Choroid plexus epithelial cell (primary cell): ENCODE results near the gene CDH22.

Experiments used
- DNase-seq: peaks from one replicate; pipeline ENCODE4 v3.0.0-alpha.2; 2010; ENCODE audit warnings: low read depth
- H3K4me3 ChIP-seq: 2 replicates; pipeline ENCODE4 v1.5.1; 2011; ENCODE audit warnings: low read depth, mild to moderate bottlenecking, control low read depth, low read length, moderate library complexity
- TF ChIP-seq, protein P1 (sequence below): conservative IDR thresholded peaks from 2 replicates; pipeline ENCODE4 v1.5.1; 2011; ENCODE audit warnings: low read depth, mild to moderate bottlenecking, control low read depth, inconsistent platforms, low read length, moderate library complexity

Gene CDH22

DNA sequence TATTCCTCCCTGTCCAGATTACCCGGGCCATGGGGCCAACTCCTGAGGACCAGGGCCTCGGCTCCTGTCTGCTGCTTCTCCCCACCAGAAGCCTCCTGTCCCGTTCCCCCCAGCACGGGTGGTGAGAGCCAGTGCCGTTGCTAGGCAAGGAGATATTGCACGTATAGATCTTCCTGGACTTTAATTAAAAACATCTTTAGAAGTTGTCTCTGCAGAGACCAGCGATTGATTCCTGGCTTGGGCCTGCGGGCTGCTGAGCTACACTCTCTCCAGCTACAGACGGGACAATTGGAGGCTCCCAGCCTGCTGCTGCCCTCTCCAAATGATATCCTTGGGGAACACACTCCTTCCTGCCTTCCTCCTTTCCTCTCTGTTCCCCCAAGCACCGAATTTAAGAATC, 74.6 kb downstream of the CDH22 start:
- TF ChIP-seq, protein P1, sequence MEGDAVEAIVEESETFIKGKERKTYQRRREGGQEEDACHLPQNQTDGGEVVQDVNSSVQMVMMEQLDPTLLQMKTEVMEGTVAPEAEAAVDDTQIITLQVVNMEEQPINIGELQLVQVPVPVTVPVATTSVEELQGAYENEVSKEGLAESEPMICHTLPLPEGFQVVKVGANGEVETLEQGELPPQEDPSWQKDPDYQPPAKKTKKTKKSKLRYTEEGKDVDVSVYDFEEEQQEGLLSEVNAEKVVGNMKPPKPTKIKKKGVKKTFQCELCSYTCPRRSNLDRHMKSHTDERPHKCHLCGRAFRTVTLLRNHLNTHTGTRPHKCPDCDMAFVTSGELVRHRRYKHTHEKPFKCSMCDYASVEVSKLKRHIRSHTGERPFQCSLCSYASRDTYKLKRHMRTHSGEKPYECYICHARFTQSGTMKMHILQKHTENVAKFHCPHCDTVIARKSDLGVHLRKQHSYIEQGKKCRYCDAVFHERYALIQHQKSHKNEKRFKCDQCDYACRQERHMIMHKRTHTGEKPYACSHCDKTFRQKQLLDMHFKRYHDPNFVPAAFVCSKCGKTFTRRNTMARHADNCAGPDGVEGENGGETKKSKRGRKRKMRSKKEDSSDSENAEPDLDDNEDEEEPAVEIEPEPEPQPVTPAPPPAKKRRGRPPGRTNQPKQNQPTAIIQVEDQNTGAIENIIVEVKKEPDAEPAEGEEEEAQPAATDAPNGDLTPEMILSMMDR, result no peak
- H3K4me3 ChIP-seq, result no peak overlapping the region
- DNase-seq, result no peak

DNA sequence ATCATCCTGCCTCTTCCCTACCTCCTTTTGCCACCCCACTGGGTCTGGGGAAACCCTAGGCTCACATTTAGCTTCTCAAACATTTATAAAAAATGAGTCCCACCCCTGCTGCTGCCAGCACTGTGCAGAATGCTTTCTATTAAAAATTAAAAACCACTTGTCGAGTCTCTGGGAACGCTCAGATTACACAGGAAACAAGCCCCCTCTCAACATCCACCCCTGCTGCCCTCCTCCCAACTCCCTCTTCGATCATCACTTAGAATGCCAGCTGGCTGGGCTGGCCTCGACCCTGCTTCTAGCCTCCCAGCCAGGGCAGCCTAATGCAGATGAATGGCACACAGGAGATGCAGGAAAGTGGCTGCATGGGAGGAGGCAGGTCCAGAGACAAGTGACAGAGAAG, 75.8 kb downstream of the CDH22 start:
- H3K4me3 ChIP-seq, result no peak overlapping the region
- TF ChIP-seq, protein P1, result no peak
- no peak for DNase-seq

DNA sequence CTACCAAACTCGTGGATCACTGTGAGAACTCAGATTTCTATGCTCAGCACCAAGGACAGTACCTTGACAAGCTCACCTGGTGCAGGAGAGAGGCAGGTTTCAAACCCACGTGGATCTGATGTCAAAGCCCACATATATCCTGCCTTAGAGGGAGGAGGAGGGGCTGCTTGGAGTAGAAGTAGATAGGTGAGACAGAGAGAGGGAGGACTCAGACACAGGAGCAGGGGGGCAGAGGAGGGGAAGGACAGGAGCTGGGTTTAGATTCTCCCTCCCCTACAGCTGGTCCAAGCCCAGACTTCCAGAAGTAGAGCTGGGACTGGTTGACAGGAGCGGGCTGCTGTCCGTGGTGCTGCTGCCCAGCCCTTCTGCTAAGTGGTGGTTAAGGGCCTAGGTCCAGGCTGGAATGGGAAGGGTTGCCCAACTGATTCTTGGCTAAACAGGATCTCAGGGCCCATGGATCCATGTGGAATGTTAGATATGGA, 77.5 kb downstream of the CDH22 start:
- TF ChIP-seq, protein P1, result no peak
- DNase-seq, result peak; percentile 59
- H3K4me3 ChIP-seq, result no peak overlapping the region

DNA sequence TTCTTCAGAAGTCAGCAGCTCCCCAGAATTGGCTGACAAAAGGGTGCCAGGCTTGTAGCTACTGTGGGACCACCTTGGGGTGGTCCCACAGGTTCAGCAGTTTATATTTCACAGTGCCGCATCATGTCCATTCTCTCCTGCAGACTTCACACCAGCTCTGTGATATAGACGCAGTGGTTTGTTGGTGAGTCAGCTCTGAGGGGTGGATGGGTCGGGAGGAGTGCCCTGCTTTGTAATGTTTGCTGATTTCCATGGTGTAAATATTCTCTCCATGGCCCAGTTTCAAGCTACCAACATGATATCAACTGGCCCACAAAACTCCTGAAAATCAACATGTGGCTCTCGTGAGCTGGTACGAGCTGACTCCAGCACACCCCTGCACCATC, 78.2 kb downstream of the CDH22 start:
- DNase-seq, result no peak
- TF ChIP-seq, protein P1, result no peak
- H3K4me3 ChIP-seq, result no peak overlapping the region

DNA sequence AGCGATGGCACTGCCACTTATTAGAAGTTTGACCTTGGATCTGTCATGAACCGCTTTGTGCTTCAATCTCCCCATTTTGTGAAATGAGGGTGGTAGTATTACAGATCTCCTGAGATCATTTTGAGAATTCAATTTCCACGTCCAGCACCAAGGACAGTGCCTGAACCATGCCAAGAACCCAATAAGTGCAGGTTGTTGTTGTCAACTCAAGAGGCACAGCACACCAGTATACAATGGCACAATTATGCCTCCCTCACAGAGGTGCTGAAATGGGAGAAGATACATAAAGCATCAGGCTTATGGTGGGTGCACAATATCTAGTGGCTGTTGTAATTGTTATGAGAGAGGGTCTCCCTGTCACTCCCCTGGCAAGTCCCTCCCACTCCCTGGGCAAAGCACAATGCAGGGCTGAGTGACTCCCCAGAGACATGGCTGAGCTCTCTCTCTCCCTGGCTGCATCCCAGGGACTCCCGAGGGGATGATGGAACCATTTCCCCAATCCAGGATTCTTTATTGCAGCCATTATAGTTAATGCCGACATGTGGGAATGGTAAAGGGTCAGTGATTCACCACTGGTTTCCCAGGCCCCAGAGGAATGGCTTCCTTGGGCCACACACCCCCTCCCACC, 78.7 kb downstream of the CDH22 start:
- no peak overlapping the region for H3K4me3 ChIP-seq
- DNase-seq, result peak; percentile 16
- TF ChIP-seq, protein P1, result no peak

DNA sequence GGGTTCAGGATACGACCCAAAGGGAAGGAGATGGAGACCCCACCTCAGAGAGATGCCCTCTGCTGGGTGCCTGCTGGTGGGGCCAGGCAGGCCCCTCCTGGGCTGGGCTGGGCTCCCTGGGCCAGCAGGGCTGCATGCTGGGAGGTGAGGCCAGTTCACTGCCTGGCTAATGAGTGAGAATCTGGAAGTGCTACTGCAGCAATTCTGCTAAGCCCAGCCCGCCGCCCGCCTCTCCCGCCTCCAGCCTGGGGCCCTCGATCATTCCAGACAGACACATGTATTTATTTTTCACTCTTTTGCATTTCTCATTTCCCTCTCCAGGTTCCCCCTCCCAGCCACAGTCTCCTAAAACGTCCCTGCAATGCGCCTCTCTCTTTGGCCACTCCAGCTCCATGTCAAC, 79.6 kb downstream of the CDH22 start:
- H3K4me3 ChIP-seq, result no peak overlapping the region
- no peak for DNase-seq
- TF ChIP-seq, protein P1, result no peak

DNA sequence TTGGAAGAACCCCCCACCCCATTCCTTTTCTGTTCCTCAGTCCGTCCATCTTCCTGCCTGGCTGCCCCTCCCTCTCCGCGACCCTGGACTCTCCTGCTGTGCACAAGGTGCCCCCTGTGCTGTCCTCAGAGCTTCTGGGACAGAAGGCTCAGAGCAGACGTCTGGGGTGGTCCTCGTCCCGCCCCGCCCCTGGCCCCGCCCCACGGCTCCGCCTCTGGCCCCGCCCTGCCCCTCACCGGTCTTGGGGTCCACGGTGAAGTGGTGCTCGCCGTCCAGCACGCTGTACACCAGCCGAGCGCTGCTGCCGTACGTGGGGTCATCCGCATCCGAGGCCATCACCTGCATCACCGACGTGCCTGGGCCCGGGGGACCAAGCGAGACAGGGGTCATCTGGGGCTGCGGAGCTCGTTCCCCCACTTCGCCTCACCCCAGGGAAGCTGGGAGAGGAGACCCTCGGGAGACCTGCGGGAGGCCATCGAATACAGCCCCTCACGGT, 81.0 kb downstream of the CDH22 start:
- H3K4me3 ChIP-seq, result no peak overlapping the region
- DNase-seq, result no peak
- TF ChIP-seq, protein P1, result no peak
